ENCODE data around the gene NDOR1. TPM values are rescaled to one million over a fixed set of nuclear protein-coding genes. Genes with fewer than 3 reads are reported as not detected.

NDOR1 gene
- total RNA-seq, 1 donor from 2014 or later = 42.4 TPM

DNA sequence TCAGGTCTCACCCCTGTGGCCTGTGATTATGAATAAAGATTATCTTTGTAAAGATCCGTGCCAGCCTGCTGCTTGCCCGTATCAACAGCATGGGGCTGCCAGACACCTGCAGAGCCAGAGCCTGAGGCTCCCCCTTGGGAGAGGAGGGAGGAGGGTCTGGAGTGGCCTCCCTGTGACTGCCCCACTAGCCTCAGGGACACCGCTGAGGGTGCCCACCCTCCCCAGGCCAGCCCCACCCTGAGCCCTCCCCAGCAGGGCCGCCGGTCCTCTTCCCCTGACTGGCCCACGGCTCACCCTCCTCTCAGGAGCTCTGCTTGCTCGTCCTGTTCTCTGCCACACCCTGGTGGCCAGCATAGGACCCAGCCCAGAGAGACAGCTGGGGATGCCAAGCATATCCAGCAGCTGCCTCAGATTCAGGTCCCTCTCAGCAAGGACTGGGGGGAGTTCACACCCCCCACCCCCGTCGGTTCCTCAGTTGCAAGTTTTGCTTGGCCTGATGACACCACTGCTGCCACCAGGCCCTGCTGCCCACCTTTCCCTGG lies 15.1 kb upstream of the NDOR1 start:
- H3K4me3 Mint-ChIP-seq = peak overlapping the region; percentile 75
- intact Hi-C loops (cut with micrococcal nuclease) = no loop called here
- H3K36me3 Mint-ChIP-seq (ENCODE audit: low read depth) = peaks cover 5% of the 10 kb centered on the region
- H3K27me3 Mint-ChIP-seq (ENCODE audit: insufficient read depth) = peaks cover 4% of the 10 kb centered on the region
- no peak for DNase-seq (ENCODE audit: low spot score)
- no peaks in the 10 kb centered on the region for H3K9me3 Mint-ChIP-seq
- peaks cover 24% of the 10 kb centered on the region for H3K4me1 Mint-ChIP-seq (ENCODE audit: low read depth)
- H3K27ac Mint-ChIP-seq = peak overlapping the region; percentile 79

DNA sequence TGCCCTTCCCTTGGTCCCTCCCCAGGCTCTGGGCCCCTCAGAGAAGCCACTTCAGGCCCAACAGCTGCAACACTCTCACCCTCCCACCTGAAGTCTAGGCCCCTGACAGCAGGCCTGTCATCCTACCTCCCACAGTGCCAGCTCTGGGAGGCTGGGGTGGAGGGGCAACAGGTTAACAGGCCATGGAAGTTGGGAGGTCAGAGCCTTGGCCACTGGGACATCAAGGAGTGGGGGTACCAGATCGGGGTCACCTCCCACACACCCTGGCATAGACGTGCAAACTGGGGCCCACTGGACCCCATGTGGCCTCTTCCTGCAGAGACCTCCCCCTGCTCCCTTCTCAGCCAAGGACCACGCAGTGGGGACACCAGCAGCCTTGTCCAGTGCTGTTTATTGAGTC lies 14.3 kb upstream of the NDOR1 start:
- Mint-ChIP-seq H3K4me1 (ENCODE audit: low read depth) (peaks cover 24% of the 10 kb centered on the region), H3K27ac (no peak overlapping the region), H3K27me3 (ENCODE audit: insufficient read depth) (peaks cover 4% of the 10 kb centered on the region), H3K4me3 (peak overlapping the region; percentile 75), H3K36me3 (ENCODE audit: low read depth) (peaks cover 5% of the 10 kb centered on the region), H3K9me3 (no peaks in the 10 kb centered on the region)
- intact Hi-C loops (cut with micrococcal nuclease) = no loop called here
- no peak for DNase-seq (ENCODE audit: low spot score)

DNA sequence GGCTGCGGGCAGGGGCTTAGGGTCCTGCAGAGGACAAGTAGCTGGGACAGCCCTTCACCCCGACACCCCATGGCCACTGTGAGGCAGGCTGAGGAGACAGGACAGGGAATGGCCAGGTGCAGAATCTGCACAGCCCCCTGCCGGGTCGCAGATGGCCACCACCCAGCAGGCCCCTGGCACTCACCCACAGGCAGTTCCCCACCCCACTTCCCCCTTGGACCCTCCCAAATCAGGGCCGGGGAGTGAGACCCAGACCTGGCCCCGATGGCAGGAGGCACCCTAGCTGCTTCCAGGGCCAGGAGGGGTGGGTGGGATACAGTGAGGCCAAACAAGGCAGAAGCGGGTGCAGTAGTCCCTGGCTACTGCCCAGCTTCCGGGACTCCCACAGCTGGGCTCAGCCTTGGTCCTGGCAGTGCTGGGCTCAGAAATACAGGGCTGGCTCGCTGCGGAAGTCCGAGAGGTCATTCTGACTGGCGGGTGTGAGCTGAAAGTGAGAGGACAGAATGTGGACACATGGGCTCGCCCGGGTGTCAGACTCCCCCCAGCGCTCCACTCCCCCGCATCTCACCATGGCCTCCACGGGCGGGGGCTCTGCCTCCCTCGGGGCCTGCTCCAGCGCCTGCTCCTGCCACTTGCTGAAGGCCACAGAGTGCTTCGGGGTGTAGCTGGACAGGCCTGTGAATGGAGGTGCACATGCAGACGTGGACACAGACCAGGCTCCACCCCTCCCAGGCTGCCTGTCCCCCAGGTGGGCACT lies 13.6 kb upstream of the NDOR1 start:
- peaks cover 5% of the 10 kb centered on the region for H3K36me3 Mint-ChIP-seq (ENCODE audit: low read depth)
- H3K27ac Mint-ChIP-seq = no peak overlapping the region
- intact Hi-C loops (cut with micrococcal nuclease) = no loop called here
- peaks cover 4% of the 10 kb centered on the region for H3K27me3 Mint-ChIP-seq (ENCODE audit: insufficient read depth)
- no peaks in the 10 kb centered on the region for H3K9me3 Mint-ChIP-seq
- DNase-seq (ENCODE audit: low spot score) = no peak
- peaks cover 17% of the 10 kb centered on the region for H3K4me1 Mint-ChIP-seq (ENCODE audit: low read depth)
- no peak overlapping the region for H3K4me3 Mint-ChIP-seq

DNA sequence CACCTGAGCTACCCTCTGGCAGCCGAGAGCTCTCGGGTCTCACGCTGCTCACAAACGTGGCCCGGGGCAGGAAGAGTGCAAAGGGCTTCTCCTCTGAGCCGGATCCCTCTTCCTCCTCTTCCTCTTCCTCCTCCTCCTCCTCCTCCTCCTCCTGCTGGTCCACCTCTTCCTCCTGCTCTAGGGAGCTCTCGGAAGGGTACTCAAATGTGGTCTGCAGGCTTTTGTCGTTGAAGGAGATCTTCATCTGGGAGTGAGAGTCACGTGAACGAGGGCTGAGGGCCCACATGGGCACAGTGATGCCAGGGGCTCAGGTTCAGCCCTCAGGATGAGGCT lies 13.1 kb upstream of the NDOR1 start:
- Mint-ChIP-seq H3K9me3 (no peaks in the 10 kb centered on the region), H3K27me3 (ENCODE audit: insufficient read depth) (peaks cover 4% of the 10 kb centered on the region), H3K36me3 (ENCODE audit: low read depth) (peaks cover 5% of the 10 kb centered on the region), H3K4me3 (no peak overlapping the region), H3K27ac (no peak overlapping the region), H3K4me1 (ENCODE audit: low read depth) (peaks cover 12% of the 10 kb centered on the region)
- intact Hi-C loops (cut with micrococcal nuclease) = no loop called here
- no peak for DNase-seq (ENCODE audit: low spot score)

DNA sequence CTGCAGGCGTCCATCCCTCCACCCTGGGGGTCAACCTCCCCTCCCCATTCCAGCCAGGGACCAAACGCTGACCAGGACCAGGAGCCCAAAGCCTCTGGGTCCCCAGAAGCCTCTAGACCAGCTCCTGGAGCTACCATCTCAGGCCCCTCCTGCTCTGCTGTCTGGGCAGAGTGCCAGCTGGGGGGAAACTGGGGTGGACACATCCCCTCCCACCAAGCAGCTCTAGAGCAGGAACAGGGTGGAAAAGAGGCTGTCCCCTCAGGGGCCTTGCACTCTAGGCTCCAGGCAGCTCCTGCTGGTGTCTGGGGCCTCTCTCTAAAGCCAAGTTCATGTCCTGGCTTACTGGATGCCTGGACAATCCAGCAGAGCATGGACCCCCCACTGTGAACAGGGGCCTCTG lies 12.6 kb upstream of the NDOR1 start:
- H3K27me3 Mint-ChIP-seq (ENCODE audit: insufficient read depth) = no peaks in the 10 kb centered on the region
- DNase-seq (ENCODE audit: low spot score) = no peak
- H3K36me3 Mint-ChIP-seq (ENCODE audit: low read depth) = peaks cover 5% of the 10 kb centered on the region
- no peak overlapping the region for H3K4me3 Mint-ChIP-seq
- H3K27ac Mint-ChIP-seq = no peak overlapping the region
- no peaks in the 10 kb centered on the region for H3K9me3 Mint-ChIP-seq
- peaks cover 8% of the 10 kb centered on the region for H3K4me1 Mint-ChIP-seq (ENCODE audit: low read depth)
- intact Hi-C loops (cut with micrococcal nuclease) = no loop called here

DNA sequence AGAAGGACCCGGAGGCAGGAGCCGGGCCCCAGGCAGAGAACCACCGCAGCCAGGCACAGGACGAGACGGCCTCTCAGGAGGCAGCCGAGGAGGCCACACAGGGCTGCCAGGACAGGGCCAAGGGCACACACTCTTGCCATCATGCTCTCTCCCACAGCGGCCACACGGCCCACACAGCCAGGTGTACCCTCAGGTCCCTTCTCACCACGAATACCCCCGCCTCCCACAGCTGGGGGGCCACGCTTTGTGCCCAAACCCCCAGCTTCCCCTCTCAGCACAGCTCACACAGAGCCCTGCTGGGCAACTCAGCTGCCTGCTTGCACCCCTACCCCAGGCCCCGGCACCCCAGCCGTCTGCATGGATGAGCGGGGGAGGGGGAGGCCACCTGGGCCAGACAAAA lies 11.7 kb upstream of the NDOR1 start:
- H3K27me3 Mint-ChIP-seq (ENCODE audit: insufficient read depth) = no peaks in the 10 kb centered on the region
- H3K4me3 Mint-ChIP-seq = no peak overlapping the region
- H3K36me3 Mint-ChIP-seq (ENCODE audit: low read depth) = peaks cover 5% of the 10 kb centered on the region
- H3K9me3 Mint-ChIP-seq = no peaks in the 10 kb centered on the region
- intact Hi-C loops (cut with micrococcal nuclease) = no loop called here
- no peak overlapping the region for H3K27ac Mint-ChIP-seq
- no peak for DNase-seq (ENCODE audit: low spot score)
- peaks cover 8% of the 10 kb centered on the region for H3K4me1 Mint-ChIP-seq (ENCODE audit: low read depth)

DNA sequence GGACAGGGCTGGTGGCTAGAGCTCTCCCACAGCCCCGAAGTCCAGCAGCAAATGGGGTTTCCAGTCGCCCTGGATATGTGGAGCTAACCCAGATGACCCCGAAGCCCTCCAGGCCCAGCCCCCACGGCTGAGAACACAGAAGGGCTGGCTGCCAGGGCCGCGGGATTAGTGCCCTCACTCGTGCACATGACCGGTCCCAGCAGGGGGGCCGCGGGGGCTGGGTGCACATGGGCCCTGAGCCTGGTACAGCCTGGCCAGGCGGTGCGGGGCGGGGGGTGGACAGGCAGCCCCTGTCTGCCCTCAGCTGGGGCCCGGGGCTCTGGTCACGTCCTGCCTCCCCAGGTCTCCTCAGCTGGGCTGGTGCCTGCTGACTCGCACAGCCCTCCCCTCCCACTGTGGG lies 11.1 kb upstream of the NDOR1 start:
- no peak overlapping the region for H3K4me3 Mint-ChIP-seq
- intact Hi-C loops (cut with micrococcal nuclease) = no loop called here
- DNase-seq (ENCODE audit: low spot score) = no peak
- no peak overlapping the region for H3K27ac Mint-ChIP-seq
- peaks cover 3% of the 10 kb centered on the region for H3K4me1 Mint-ChIP-seq (ENCODE audit: low read depth)
- H3K27me3 Mint-ChIP-seq (ENCODE audit: insufficient read depth) = no peaks in the 10 kb centered on the region
- H3K9me3 Mint-ChIP-seq = no peaks in the 10 kb centered on the region
- peaks cover 2% of the 10 kb centered on the region for H3K36me3 Mint-ChIP-seq (ENCODE audit: low read depth)

DNA sequence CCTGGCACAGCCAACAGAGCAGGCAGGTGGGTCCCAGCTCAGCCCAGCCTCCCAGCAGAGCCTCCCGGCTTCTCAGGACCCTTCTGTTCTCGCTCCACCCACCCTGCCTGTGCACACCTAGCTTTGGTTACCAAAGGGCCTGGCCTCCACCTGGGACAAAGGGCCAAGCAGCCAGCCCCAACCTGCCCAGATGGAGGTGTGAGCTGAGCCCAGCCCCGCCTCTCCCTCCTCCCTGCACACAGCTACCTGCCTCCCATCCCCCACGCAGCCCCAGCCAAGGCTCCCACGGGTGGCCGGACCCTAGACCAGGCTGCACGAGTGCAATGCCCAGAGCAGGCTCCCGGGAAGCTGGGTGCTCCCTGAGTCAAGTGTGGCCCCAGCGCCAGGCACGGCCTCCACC lies 10.6 kb upstream of the NDOR1 start:
- H3K4me3 Mint-ChIP-seq = no peak overlapping the region
- intact Hi-C loops (cut with micrococcal nuclease) = no loop called here
- no peaks in the 10 kb centered on the region for H3K4me1 Mint-ChIP-seq (ENCODE audit: low read depth)
- DNase-seq (ENCODE audit: low spot score) = no peak
- H3K27ac Mint-ChIP-seq = no peak overlapping the region
- H3K27me3 Mint-ChIP-seq (ENCODE audit: insufficient read depth) = no peaks in the 10 kb centered on the region
- H3K9me3 Mint-ChIP-seq = no peaks in the 10 kb centered on the region
- peaks cover 2% of the 10 kb centered on the region for H3K36me3 Mint-ChIP-seq (ENCODE audit: low read depth)

DNA sequence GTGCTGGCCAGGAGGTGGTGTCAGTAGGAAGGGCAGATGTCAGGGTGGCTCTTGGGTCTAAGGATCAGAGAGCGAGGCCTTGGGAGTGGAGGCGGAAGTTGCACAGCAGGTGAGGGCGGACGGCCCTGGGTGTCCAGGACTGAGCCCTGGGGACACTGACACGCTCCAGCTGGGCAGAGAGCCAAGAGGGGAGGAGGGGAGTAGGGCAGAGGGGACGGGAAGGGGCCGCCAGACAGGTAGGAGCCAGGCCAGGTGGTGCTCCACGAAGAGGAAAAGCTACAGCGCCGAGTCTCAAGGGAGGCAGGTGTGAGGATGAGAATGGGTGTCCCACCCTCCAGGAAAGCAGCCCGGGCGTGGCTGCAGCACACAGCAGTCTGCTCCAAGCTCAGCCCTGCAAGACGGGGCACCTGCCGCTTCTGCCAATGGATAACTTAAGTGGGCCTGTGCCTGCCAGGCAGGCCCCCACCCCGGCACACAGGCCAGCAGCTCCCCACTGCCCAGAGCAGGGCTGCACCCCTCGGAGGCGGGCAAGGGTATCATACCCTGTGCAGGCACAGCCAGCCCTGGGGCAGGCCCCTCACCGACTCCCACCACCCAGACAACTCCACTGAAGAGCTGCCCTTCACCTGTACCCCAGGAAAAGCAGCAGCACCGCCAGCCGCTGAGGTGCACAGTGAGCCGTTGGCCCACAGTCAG lies 9.8 kb upstream of the NDOR1 start:
- no peaks in the 10 kb centered on the region for H3K9me3 Mint-ChIP-seq
- no peaks in the 10 kb centered on the region for H3K4me1 Mint-ChIP-seq (ENCODE audit: low read depth)
- H3K27me3 Mint-ChIP-seq (ENCODE audit: insufficient read depth) = no peaks in the 10 kb centered on the region
- DNase-seq (ENCODE audit: low spot score) = no peak
- H3K27ac Mint-ChIP-seq = no peak overlapping the region
- intact Hi-C loops (cut with micrococcal nuclease) = no loop called here
- H3K4me3 Mint-ChIP-seq = peak overlapping the region; percentile 26
- H3K36me3 Mint-ChIP-seq (ENCODE audit: low read depth) = peaks cover 2% of the 10 kb centered on the region

DNA sequence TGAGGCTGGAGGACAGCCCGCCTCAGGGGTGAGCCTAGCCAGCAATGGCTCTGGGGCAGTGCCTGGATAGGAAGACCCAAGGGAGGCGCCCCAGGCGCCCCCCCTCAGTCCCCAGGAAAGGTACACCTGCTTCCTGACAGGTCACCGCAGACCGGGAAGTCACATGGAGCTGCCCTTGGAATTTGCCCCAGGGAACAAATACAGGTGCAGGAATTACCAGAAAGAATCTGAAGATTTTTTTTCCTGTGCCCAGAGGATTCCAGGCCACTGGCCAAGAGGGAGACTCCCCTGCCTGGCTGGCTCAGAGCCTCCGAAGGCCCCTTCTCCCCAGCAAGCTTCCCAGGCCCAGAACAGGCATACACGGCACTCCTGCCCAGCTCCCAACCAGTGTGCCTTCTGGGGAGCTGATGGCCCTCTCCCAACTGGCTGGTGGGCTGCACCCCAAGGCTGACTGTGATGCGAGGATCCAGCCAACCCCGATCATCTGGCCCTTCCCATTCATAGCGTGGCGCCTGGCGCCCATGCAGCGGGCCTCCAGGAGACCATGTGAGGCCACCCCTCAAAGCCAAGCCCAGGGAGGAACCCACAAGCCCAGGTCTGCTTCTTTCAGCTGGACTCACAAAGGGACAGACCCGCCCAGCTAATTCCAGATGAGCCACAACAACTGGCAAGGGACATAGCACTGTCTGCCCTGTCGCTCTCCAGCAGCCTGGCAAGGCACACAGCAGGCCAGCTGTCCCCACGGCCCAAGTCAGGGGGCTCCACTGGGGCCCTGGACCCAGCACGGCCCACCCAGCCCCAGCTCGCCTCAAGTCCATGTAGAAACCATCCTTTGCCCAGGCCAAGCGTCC lies 7.2 kb upstream of the NDOR1 start:
- intact Hi-C loops (cut with micrococcal nuclease) = no loop called here
- H3K27ac Mint-ChIP-seq = no peak overlapping the region
- no peak for DNase-seq (ENCODE audit: low spot score)
- no peaks in the 10 kb centered on the region for H3K9me3 Mint-ChIP-seq
- peaks cover 4% of the 10 kb centered on the region for H3K36me3 Mint-ChIP-seq (ENCODE audit: low read depth)
- no peaks in the 10 kb centered on the region for H3K27me3 Mint-ChIP-seq (ENCODE audit: insufficient read depth)
- peak overlapping the region; percentile 60 for H3K4me3 Mint-ChIP-seq
- H3K4me1 Mint-ChIP-seq (ENCODE audit: low read depth) = peaks cover 11% of the 10 kb centered on the region

DNA sequence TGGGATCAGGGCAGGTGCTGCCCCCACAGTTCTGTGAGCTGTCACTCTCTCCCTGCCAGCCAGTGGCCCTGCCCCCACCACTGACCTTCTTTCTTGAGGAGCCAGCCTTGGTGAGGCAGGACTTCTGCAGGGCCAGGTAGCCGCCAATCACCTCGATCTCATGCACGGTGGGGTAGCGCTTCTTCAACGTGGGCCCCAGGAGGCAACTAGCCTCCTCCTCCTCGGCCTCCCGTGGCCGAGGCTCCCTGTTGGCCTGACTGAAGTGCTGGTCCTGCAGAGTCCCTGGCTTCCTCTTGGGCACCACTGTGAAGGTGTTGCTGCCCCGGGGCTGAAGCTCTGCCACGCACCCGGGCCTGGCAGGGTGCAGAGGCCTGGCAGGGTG lies 6.6 kb upstream of the NDOR1 start:
- no peak overlapping the region for H3K27ac Mint-ChIP-seq
- H3K36me3 Mint-ChIP-seq (ENCODE audit: low read depth) = peaks cover 4% of the 10 kb centered on the region
- no peak for DNase-seq (ENCODE audit: low spot score)
- intact Hi-C loops (cut with micrococcal nuclease) = no loop called here
- no peaks in the 10 kb centered on the region for H3K9me3 Mint-ChIP-seq
- peaks cover 13% of the 10 kb centered on the region for H3K4me1 Mint-ChIP-seq (ENCODE audit: low read depth)
- H3K27me3 Mint-ChIP-seq (ENCODE audit: insufficient read depth) = no peaks in the 10 kb centered on the region
- peak overlapping the region; percentile 60 for H3K4me3 Mint-ChIP-seq

DNA sequence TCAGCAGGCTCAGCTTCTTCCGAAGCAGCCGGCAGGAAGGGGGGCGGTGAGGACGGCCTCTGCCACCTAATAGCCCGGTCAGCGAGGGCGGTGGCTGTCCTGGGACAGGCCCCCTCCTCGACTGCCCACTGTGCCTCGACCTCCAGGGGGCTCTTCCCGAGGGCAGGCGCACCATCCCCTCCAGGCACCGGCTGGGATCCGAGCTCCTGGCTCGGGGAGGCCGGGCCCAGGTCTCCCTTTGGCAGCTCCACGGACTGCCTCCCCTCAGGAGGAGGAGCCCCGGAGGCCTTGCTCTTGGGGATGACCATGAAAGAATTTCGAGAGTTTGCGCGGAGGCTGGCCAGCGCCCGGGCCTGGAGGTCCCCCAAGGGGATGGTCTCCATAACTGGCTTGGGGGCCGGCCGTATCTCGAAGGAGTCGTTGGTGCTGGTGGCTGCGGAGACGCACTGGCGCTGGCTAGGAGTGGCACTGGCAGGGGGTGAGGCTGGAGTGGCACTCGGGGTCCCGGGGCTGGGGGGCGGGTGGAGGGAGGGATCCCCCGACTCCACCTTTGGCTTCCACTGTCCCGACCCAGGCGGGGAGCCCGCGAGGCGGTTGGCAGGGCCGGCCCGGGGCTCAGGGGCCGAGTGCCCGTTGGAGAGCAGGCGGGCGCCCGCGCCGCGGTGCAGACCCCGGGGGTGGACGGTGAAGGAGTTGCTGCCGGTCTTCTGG lies 5.9 kb upstream of the NDOR1 start:
- intact Hi-C loops (cut with micrococcal nuclease) = loop anchor here (1.0 kb wide), 6 partner anchors 11 to 70 kb away; partner anchors contain the start of genes ANAPC2, SSNA1 and TUBB4B
- Mint-ChIP-seq H3K9me3 (no peaks in the 10 kb centered on the region), H3K4me3 (peak overlapping the region; percentile 85), H3K27me3 (ENCODE audit: insufficient read depth) (no peaks in the 10 kb centered on the region), H3K4me1 (ENCODE audit: low read depth) (peaks cover 20% of the 10 kb centered on the region), H3K27ac (no peak overlapping the region), H3K36me3 (ENCODE audit: low read depth) (peaks cover 5% of the 10 kb centered on the region)
- DNase-seq (ENCODE audit: low spot score) = no peak

Data from activated T-helper 1 cell treated with anti-CD3 and anti-CD28 coated beads, Interleukin-12 subunit alpha, Interleukin-12 subunit beta, Interleukin-2, Interleukin-4 antibody, amounts not matched to agents 30 ng/mL and 10 ng/mL and 1 ng/mL, durations not matched to agents 14 hours and 24 hours and 36 hours (primary cell).